ENCODE results near the gene WDR87.

- TF ChIP-seq, protein P1, sequence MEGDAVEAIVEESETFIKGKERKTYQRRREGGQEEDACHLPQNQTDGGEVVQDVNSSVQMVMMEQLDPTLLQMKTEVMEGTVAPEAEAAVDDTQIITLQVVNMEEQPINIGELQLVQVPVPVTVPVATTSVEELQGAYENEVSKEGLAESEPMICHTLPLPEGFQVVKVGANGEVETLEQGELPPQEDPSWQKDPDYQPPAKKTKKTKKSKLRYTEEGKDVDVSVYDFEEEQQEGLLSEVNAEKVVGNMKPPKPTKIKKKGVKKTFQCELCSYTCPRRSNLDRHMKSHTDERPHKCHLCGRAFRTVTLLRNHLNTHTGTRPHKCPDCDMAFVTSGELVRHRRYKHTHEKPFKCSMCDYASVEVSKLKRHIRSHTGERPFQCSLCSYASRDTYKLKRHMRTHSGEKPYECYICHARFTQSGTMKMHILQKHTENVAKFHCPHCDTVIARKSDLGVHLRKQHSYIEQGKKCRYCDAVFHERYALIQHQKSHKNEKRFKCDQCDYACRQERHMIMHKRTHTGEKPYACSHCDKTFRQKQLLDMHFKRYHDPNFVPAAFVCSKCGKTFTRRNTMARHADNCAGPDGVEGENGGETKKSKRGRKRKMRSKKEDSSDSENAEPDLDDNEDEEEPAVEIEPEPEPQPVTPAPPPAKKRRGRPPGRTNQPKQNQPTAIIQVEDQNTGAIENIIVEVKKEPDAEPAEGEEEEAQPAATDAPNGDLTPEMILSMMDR (IDR thresholded peaks at IDR 0.05; ENCODE audit: low read depth, low read length), result no peak
- no peak for TF ChIP-seq EZH2phosphoT487 (IDR thresholded peaks at IDR 0.05; ENCODE audit: low read depth)
Observed at GRCh38 chr19:37893845-37894575, 12.4 kb downstream of the WDR87 start.
